OCI-LY7 (cell line): ENCODE measurements around the gene CANT1.

Experiments
- CTCF ChIP-seq: fragments of 200-600 bp; sonication (generic); conservative IDR thresholded peaks from 2 replicates; pipeline ENCODE4 v1.5.1; 2014; ENCODE audit warnings: mild to moderate bottlenecking, antibody characterized with exemption, low read length, moderate library complexity, mixed read lengths
- EZH2phosphoT487 ChIP-seq: fragments of 200-600 bp; sonication (generic); IDR thresholded peaks from 2 replicates; pipeline ENCODE4 v1.6.1; 2018; ENCODE audit warnings: low read depth, borderline replicate concordance, mild to moderate bottlenecking, mixed run types, antibody characterized with exemption, low read length, moderate library complexity, mixed read lengths

GRCh38 chr17:79002796-79003593, 6.6 kb downstream of the CANT1 start:
- TF ChIP-seq CTCF (no peak), EZH2phosphoT487 (no peak)
